GOT3 (cell line): ENCODE results near the gene PTGES.

Source experiments
- DNase-seq: peaks from one replicate; lab custom pipeline; 2025; ENCODE audit warnings: mixed read lengths; lab: John Stamatoyannopoulos, UW

The PTGES gene

GRCh38 chr9:129717991-129718390 is 34.9 kb downstream of the PTGES start:
- no peak for DNase-seq

GRCh38 chr9:129716091-129716490 is 36.8 kb downstream of the PTGES start:
- DNase-seq: no peak

GRCh38 chr9:129714511-129715061 is 38.3 kb downstream of the PTGES start:
- DNase-seq: no peak

GRCh38 chr9:129713402-129713679 is 39.5 kb downstream of the PTGES start:
- no peak for DNase-seq

- peak; percentile 17 for DNase-seq
These were observed 40.0 kb downstream of the PTGES start for GRCh38 chr9:129712634-129713401.

- DNase-seq: no peak
These were observed 42.7 kb downstream of the PTGES start for GRCh38 chr9:129710169-129710453.

GRCh38 chr9:129709438-129710168 is 43.2 kb downstream of the PTGES start:
- no peak for DNase-seq

- no peak for DNase-seq
These were observed 44.0 kb downstream of the PTGES start for GRCh38 chr9:129708793-129709192.

GRCh38 chr9:129704807-129705206 is 48.0 kb downstream of the PTGES start:
- DNase-seq: no peak

GRCh38 chr9:129703667-129704355 is 49.0 kb downstream of the PTGES start:
- DNase-seq: no peak

GRCh38 chr9:129702589-129703520 is 50.0 kb downstream of the PTGES start:
- DNase-seq: no peak

- DNase-seq: no peak
These were observed 51.3 kb downstream of the PTGES start for GRCh38 chr9:129701549-129701948.

- DNase-seq: no peak
These were observed 51.8 kb downstream of the PTGES start for GRCh38 chr9:129701054-129701453.

GRCh38 chr9:129698254-129698757 is 54.5 kb downstream of the PTGES start:
- no peak for DNase-seq

- DNase-seq: no peak
These were observed 55.1 kb downstream of the PTGES start for GRCh38 chr9:129697656-129698253.

GRCh38 chr9:129696944-129697655 is 55.7 kb downstream of the PTGES start:
- no peak for DNase-seq

GRCh38 chr9:129695870-129696269 is 57.0 kb downstream of the PTGES start:
- no peak for DNase-seq

- DNase-seq: no peak
These were observed 58.6 kb downstream of the PTGES start for GRCh38 chr9:129694243-129694646.

- DNase-seq: no peak
These were observed 59.1 kb downstream of the PTGES start for GRCh38 chr9:129693741-129694140.

- DNase-seq: no peak
These were observed 60.3 kb downstream of the PTGES start for GRCh38 chr9:129692534-129692933.
